Measurements from ENCODE around the gene CCDC157.

The CCDC157 gene

DNA sequence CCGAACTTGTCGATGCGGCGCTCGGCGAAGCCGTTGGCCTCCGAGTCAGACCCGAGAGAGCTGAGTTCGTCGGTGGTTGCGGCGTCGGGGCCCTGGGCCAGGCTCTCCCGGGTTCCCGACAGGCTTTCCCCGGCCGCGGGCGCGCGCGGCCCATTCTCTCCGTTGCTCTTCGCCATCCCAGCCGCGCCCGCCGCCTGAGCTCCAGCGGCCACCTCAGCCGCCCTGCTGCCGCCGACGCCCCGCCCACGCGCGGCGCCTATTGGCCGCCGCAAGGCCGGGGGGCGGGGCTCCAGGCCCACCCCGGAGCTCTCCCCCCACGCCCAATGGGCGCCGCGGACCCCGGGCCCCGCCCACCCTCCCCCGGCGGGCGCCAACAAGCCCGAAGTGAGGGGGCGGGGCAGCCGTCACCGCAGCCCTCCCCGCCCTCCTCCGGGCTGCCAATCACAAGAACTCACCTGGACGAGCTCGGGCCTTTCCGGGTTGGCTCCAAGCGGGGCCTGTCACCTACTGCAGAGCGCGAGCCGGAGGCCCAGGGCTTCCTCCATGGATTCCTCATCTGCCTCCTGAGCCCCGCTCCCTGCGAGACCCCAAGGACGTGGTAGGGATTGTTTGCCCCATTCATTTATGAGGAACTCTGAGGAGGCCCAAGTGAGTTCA lies 30.0 kb upstream of the CCDC157 start, which contains the start of gene TBC1D10A:
Gene TBC1D10A (minus strand): TSS at position 236 of the 657 bp plus-strand sequence. CDS start 60 bp downstream, at position 176.
- no peak for TF ChIP-seq RAD21 (IDR thresholded peaks at IDR 0.05; ENCODE audit: low read depth)
- TF ChIP-seq NFIC (IDR thresholded peaks at IDR 0.05): no peak
- TF ChIP-seq, protein P1, sequence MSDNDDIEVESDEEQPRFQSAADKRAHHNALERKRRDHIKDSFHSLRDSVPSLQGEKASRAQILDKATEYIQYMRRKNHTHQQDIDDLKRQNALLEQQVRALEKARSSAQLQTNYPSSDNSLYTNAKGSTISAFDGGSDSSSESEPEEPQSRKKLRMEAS (IDR thresholded peaks at IDR 0.05): no peak; the same call in 1 of the 2 replicates
- TF ChIP-seq TEAD4 (IDR thresholded peaks at IDR 0.05): no peak
- no peak; the same call in 1 of the 2 replicates for TF ChIP-seq EGR1 (IDR thresholded peaks at IDR 0.05)
- 0 out of 2 replicates have a peak, but pooled peaks have one; percentile 34 for TF ChIP-seq YY1 (IDR thresholded peaks at IDR 0.05; ENCODE audit: low read depth)
- TF ChIP-seq TAF1 (IDR thresholded peaks at IDR 0.05; ENCODE audit: low read depth): peak; percentile 54

DNA sequence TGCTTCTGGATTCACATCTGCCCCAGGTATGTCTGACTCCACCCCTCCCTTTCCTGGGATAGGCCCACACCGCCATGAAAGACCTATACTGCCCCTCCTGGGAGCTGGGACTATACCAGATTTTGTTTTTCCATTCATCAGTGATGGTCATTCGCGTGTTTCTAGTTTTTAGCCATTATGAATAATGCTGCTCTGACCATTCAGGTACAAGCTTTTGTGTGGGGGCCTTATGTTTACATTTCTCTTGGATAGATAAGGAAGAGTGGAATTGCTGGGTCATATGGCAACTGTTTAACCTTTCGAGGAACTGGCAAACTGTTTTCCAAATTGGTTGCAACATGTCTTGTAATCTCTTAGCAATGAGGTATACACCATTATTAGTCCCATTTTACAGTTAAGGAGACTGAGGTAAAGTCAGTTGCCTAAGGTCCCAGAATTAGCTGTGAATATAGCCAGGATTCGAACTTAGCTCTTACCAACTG lies 28.9 kb upstream of the CCDC157 start:
- TF ChIP-seq RAD21 (IDR thresholded peaks at IDR 0.05; ENCODE audit: low read depth): peak; percentile 56
- TF ChIP-seq FOXM1 (IDR thresholded peaks at IDR 0.05; ENCODE audit: borderline replicate concordance, low read depth): no peak

DNA sequence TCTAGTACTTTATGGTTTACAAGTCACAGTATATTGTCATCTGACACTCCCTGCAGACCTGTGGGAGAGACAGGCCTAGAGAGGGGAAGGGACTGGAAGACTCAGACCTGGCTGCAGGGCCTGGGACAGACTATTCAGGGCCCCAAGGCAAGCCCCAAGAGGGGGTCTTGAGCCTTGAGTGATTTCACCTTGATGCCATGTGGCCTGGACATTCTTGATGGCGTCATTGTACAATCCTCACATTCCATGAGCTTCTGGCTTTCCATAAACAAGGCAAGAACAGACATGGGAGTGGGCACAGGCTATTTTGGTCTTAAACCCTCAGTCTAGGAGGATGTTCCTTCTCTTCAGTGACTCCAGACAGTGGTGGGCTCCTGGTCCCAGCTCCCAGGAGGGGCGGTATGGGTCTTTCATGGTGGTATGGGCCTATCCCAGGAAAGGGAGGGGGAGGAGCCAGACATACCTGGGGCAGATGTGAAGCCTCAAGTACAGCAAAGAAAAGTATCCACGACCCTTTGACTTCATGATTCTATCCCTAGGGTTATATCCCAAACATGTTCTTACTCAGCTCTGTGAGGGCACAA lies 28.2 kb upstream of the CCDC157 start:
- TF ChIP-seq NFIC (IDR thresholded peaks at IDR 0.05) (no peak), CREB1 (IDR thresholded peaks at IDR 0.05; ENCODE audit: low read depth) (no peak), TEAD4 (IDR thresholded peaks at IDR 0.05) (no peak), TAF1 (IDR thresholded peaks at IDR 0.05; ENCODE audit: low read depth) (no peak), EP300 (IDR thresholded peaks at IDR 0.05; ENCODE audit: borderline replicate concordance) (no peak)
- TF ChIP-seq, protein P1 (IDR thresholded peaks at IDR 0.05): no peak

GRCh38 chr22:30332551-30332950 lies 24.3 kb upstream of the CCDC157 start:
- TF ChIP-seq RAD21 (IDR thresholded peaks at IDR 0.05; ENCODE audit: low read depth) (no peak), CREB1 (IDR thresholded peaks at IDR 0.05; ENCODE audit: low read depth) (no peak), TEAD4 (IDR thresholded peaks at IDR 0.05) (no peak), YY1 (IDR thresholded peaks at IDR 0.05; ENCODE audit: low read depth) (no peak), FOXM1 (IDR thresholded peaks at IDR 0.05; ENCODE audit: borderline replicate concordance, low read depth) (no peak), EGR1 (IDR thresholded peaks at IDR 0.05) (no peak), ZBTB7A (IDR thresholded peaks at IDR 0.05; ENCODE audit: low read depth) (no peak)
- TF ChIP-seq, protein P1 (IDR thresholded peaks at IDR 0.05): no peak

- TF ChIP-seq CREB1 (IDR thresholded peaks at IDR 0.05; ENCODE audit: low read depth) (no peak), FOXM1 (IDR thresholded peaks at IDR 0.05; ENCODE audit: borderline replicate concordance, low read depth) (no peak), YY1 (IDR thresholded peaks at IDR 0.05; ENCODE audit: low read depth) (no peak), EP300 (IDR thresholded peaks at IDR 0.05; ENCODE audit: borderline replicate concordance) (no peak), RAD21 (IDR thresholded peaks at IDR 0.05; ENCODE audit: low read depth) (no peak), TEAD4 (IDR thresholded peaks at IDR 0.05) (no peak), ZBTB7A (IDR thresholded peaks at IDR 0.05; ENCODE audit: low read depth) (no peak), TAF1 (IDR thresholded peaks at IDR 0.05; ENCODE audit: low read depth) (no peak), TCF12 (IDR thresholded peaks at IDR 0.05; ENCODE audit: low read depth) (no peak), CEBPB (IDR thresholded peaks at IDR 0.05) (no peak), EGR1 (IDR thresholded peaks at IDR 0.05) (no peak), REST (IDR thresholded peaks at IDR 0.05; ENCODE audit: low read depth) (no peak), NFIC (IDR thresholded peaks at IDR 0.05) (no peak)
- TF ChIP-seq, protein P2, sequence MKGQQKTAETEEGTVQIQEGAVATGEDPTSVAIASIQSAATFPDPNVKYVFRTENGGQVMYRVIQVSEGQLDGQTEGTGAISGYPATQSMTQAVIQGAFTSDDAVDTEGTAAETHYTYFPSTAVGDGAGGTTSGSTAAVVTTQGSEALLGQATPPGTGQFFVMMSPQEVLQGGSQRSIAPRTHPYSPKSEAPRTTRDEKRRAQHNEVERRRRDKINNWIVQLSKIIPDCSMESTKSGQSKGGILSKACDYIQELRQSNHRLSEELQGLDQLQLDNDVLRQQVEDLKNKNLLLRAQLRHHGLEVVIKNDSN (IDR thresholded peaks at IDR 0.05): no peak
- TF ChIP-seq, protein P1 (IDR thresholded peaks at IDR 0.05): no peak
Observed at GRCh38 chr22:30332994-30333706, 23.7 kb upstream of the CCDC157 start.

GRCh38 chr22:30333707-30334087 lies 23.1 kb upstream of the CCDC157 start:
- TF ChIP-seq TCF12 (IDR thresholded peaks at IDR 0.05; ENCODE audit: low read depth) (no peak), EP300 (IDR thresholded peaks at IDR 0.05; ENCODE audit: borderline replicate concordance) (no peak), CREB1 (IDR thresholded peaks at IDR 0.05; ENCODE audit: low read depth) (no peak), REST (IDR thresholded peaks at IDR 0.05; ENCODE audit: low read depth) (no peak), YY1 (IDR thresholded peaks at IDR 0.05; ENCODE audit: low read depth) (no peak), FOXM1 (IDR thresholded peaks at IDR 0.05; ENCODE audit: borderline replicate concordance, low read depth) (no peak), EGR1 (IDR thresholded peaks at IDR 0.05) (no peak), ZBTB7A (IDR thresholded peaks at IDR 0.05; ENCODE audit: low read depth) (no peak), CEBPB (IDR thresholded peaks at IDR 0.05) (no peak), NFIC (IDR thresholded peaks at IDR 0.05) (no peak)
- TF ChIP-seq, protein P1 (IDR thresholded peaks at IDR 0.05): no peak
